ENCODE results near the gene USHBP1. TPM values are rescaled to one million over a fixed set of nuclear protein-coding genes. Genes with fewer than 3 reads are reported as not detected.

USHBP1 gene
- total RNA-seq, 1 experiment from 2014 or later, result 6.4 TPM

DNA sequence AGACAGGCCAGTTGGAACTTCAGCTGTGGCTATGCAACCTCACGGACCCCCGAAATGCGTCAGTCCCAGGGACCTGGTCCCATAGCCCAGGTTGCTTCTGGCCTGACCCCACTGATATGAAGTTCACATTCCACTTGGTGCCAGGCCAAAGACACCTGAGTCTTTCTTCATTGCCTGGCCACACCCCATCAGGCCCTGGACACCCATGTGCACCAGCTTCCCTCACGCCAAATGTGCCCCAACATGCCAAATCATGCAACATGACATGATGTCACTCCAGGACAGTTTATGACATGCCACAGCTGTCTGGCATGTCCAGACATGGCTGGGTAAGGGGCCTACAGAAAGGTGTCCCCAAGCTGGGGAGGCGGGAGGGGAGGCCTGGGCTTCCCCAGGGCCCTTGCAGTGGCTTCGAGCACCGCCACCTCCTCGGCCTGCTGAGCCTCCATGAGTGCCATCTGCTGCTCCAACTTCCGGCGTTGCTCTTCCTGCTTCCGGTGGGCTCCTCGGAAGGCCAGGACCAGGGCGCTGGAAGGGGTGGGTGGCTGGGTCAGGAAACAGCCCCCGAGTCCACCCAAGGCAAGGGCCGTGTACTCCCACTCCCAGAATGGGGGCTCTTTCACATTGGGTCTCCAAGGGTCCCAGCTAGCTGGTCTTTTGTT is 14.5 kb downstream of the USHBP1 start:
- no peak overlapping the region for H2AK5ac ChIP-seq (ENCODE audit: insufficient read length, low read length)
- no peak overlapping the region for H3K9ac ChIP-seq (ENCODE audit: extremely low read depth, insufficient read length, low read length)
- peaks cover 7% of the 10 kb centered on the region for H3K23me2 ChIP-seq (ENCODE audit: insufficient read length, low read depth, low read length, poor library complexity, severe bottlenecking)
- no peaks in the 10 kb centered on the region for H3K79me2 ChIP-seq (ENCODE audit: insufficient read depth, low read length)
- Mint-ChIP-seq H3K36me3 (ENCODE audit: insufficient read depth in 1 of 3, low read depth in 3 of 3) (peaks cover 0 to 7% (median 2%) of the 10 kb centered on the region in 3 experiments; a peak in 5 of 7 replicates), H3K4me1 (peaks cover 24 to 34% of the 10 kb centered on the region in 2 experiments), H3K9me3 (peaks cover 0 to 3% of the 10 kb centered on the region in 2 experiments; a peak in 1 of 5 replicates), H3K27ac (peak overlapping the region; percentile 19 to 55 (median 36); a peak in 2 of 7 replicates), H3K27me3 (ENCODE audit: low read depth) (no peaks in the 10 kb centered on the region), H3K4me3 (no peak overlapping the region)
- H3K79me1 ChIP-seq (ENCODE audit: insufficient read depth, low read depth, low read length, poor library complexity, severe bottlenecking), result no peaks in the 10 kb centered on the region
- DNase-seq, result no peak
- no peak overlapping the region for H3K14ac ChIP-seq (ENCODE audit: insufficient read depth, low read length)
- H3K18ac ChIP-seq (ENCODE audit: insufficient read length, low read depth, low read length), result no peak overlapping the region
- no peak overlapping the region for H3K27ac ChIP-seq (ENCODE audit: insufficient read length, low read depth, low read length)
- H3K4ac ChIP-seq (ENCODE audit: low read depth, low read length), result no peak overlapping the region
- H4K8ac ChIP-seq (replicated peaks; ENCODE audit: insufficient read length, low read depth, low read length), result no peak overlapping the region
- no peak overlapping the region for H2BK120ac ChIP-seq (ENCODE audit: low read depth, low read length, poor library complexity, severe bottlenecking)
- no peak overlapping the region for H2AFZ ChIP-seq (ENCODE audit: low read length)
- no peak overlapping the region for H4K5ac ChIP-seq (ENCODE audit: insufficient read length, low read depth, low read length)
- no peak overlapping the region for H2BK20ac ChIP-seq (ENCODE audit: low read depth, low read length, poor library complexity, severe bottlenecking)
- H3K27me3 ChIP-seq (ENCODE audit: insufficient read depth, low read length), result no peaks in the 10 kb centered on the region
- no peak overlapping the region for H3K23ac ChIP-seq (ENCODE audit: insufficient read length, low read depth, low read length)
- H3K4me2 ChIP-seq (ENCODE audit: insufficient read depth, insufficient read length, low read length), result no peak overlapping the region
- no peak overlapping the region for H4K91ac ChIP-seq (ENCODE audit: insufficient read length, low read depth, low read length)
- no peak overlapping the region for H3T11ph ChIP-seq (ENCODE audit: low read length)
- no peaks in the 10 kb centered on the region for H4K20me1 ChIP-seq (ENCODE audit: control insufficient read depth, insufficient read depth, insufficient read length)
- H2BK12ac ChIP-seq (ENCODE audit: insufficient read length, low read depth, low read length), result no peak overlapping the region
- no peak overlapping the region for H2BK5ac ChIP-seq (ENCODE audit: insufficient read length, low read length)
- H2BK15ac ChIP-seq (ENCODE audit: low read depth, low read length), result no peak overlapping the region
- WGBS (ENCODE audit: extremely low coverage, insufficient read length, low lambda C conversion rate), result no CpG with 5 or more reads among the region's 15 CpGs
- peaks cover 4% of the 10 kb centered on the region; the same call in 1 of the 2 replicates for H3K4me1 ChIP-seq (ENCODE audit: insufficient read depth, low read length)
- TF ChIP-seq, protein P1, sequence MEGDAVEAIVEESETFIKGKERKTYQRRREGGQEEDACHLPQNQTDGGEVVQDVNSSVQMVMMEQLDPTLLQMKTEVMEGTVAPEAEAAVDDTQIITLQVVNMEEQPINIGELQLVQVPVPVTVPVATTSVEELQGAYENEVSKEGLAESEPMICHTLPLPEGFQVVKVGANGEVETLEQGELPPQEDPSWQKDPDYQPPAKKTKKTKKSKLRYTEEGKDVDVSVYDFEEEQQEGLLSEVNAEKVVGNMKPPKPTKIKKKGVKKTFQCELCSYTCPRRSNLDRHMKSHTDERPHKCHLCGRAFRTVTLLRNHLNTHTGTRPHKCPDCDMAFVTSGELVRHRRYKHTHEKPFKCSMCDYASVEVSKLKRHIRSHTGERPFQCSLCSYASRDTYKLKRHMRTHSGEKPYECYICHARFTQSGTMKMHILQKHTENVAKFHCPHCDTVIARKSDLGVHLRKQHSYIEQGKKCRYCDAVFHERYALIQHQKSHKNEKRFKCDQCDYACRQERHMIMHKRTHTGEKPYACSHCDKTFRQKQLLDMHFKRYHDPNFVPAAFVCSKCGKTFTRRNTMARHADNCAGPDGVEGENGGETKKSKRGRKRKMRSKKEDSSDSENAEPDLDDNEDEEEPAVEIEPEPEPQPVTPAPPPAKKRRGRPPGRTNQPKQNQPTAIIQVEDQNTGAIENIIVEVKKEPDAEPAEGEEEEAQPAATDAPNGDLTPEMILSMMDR (conservative IDR thresholded peaks at IDR 0.05), result no peak
- no peaks in the 10 kb centered on the region for H3K9me3 ChIP-seq (ENCODE audit: control insufficient read depth, low read depth, low read length)
- H3K56ac ChIP-seq (ENCODE audit: insufficient read length, low read depth, low read length), result no peak overlapping the region

Data from H9 (cell line).